Cortex of kidney (tissue), 1 donor: Measurements from ENCODE around the gene FAM156A.
"Not testable (repeated sequence)": the region's sequence is repeated elsewhere in the genome, so short reads cannot be mapped to it uniquely, and the experiment has no call there.

Source experiments
- DNase-seq: peaks from one replicate; lab custom pipeline; 2025; lab: John Stamatoyannopoulos, UW

FAM156A gene

GRCh38 chrX:52958113-52958959 is at the start of gene FAM156A:
Gene FAM156A, minus strand, starts transcription at chrX:52958518. Its CDS starts 9,930 bp downstream, at chrX:52948588.
- DNase-seq = not testable (repeated sequence)

- DNase-seq = no peak
These were observed 47.0 kb upstream of the FAM156A start for GRCh38 chrX:53005327-53005726.

GRCh38 chrX:53004811-53005210 is 46.5 kb upstream of the FAM156A start:
- DNase-seq = no peak

- DNase-seq = no peak
These were observed 45.7 kb upstream of the FAM156A start for GRCh38 chrX:53004038-53004437.

GRCh38 chrX:53003111-53003510 is 44.8 kb upstream of the FAM156A start:
- DNase-seq = no peak

GRCh38 chrX:53001958-53002357 is 43.6 kb upstream of the FAM156A start:
- no peak for DNase-seq

GRCh38 chrX:53000447-53001135 is 42.3 kb upstream of the FAM156A start:
- DNase-seq = no peak

- no peak for DNase-seq
These were observed 37.6 kb upstream of the FAM156A start for GRCh38 chrX:52995987-52996331.

GRCh38 chrX:52995135-52995986 is 37.0 kb upstream of the FAM156A start:
- DNase-seq = no peak

GRCh38 chrX:52990848-52991247 is 32.5 kb upstream of the FAM156A start:
- no peak for DNase-seq

- not testable (repeated sequence) for DNase-seq
These were observed 31.8 kb upstream of the FAM156A start for GRCh38 chrX:52990011-52990631.

GRCh38 chrX:52988985-52989917 is 30.9 kb upstream of the FAM156A start:
- DNase-seq = no peak

GRCh38 chrX:52983321-52984000 is 25.1 kb upstream of the FAM156A start:
- no peak for DNase-seq

GRCh38 chrX:52979993-52980392 is 21.7 kb upstream of the FAM156A start:
- DNase-seq = no peak

- no peak for DNase-seq
These were observed 21.2 kb upstream of the FAM156A start for GRCh38 chrX:52979568-52979967.

GRCh38 chrX:52977953-52978352 is 19.6 kb upstream of the FAM156A start:
- DNase-seq = no peak

GRCh38 chrX:52975576-52975975 is 17.3 kb upstream of the FAM156A start:
- DNase-seq = not testable (repeated sequence)

GRCh38 chrX:52974336-52974992 is 16.1 kb upstream of the FAM156A start:
- DNase-seq = not testable (repeated sequence)

- not testable (repeated sequence) for DNase-seq
These were observed 9.6 kb upstream of the FAM156A start for GRCh38 chrX:52967922-52968321.
